Smooth muscle cell (in vitro differentiated cells): ENCODE results near the gene ZBP1. TPM values are rescaled to one million over a fixed set of nuclear protein-coding genes. Genes with fewer than 3 reads are reported as not detected.

Experiments
- DNase-seq: peaks from one replicate; lab custom pipeline; 2025; ENCODE audit not compliant: unreplicated experiment; lab: John Stamatoyannopoulos, UW
- H2AFZ ChIP-seq: fragments of 200-600 bp; sonication (generic); 2 replicates; pipeline ENCODE4 v1.6.0; 2016; ENCODE audit warnings: antibody characterized with exemption, low read depth, mild to moderate bottlenecking
- H3F3A ChIP-seq: fragments of 200-600 bp; sonication (generic); 2 replicates; pipeline ENCODE4 v1.6.0; 2017; ENCODE audit warnings: antibody characterized with exemption, low read depth
- H3K27ac ChIP-seq: fragments of 200-600 bp; sonication (generic); 2 replicates; pipeline ENCODE4 v1.5.1; 2016; ENCODE audit warnings: low read depth, mild to moderate bottlenecking
- H3K27me3 ChIP-seq: fragments of 200-600 bp; sonication (generic); 2 replicates; pipeline ENCODE4 v1.6.1; 2016; ENCODE audit warnings: low read depth, mild to moderate bottlenecking
- H3K36me3 ChIP-seq: fragments of 200-600 bp; sonication (generic); 2 replicates; pipeline ENCODE4 v1.5.1; 2016; ENCODE audit warnings: low read depth
- H3K4me1 ChIP-seq: fragments of 200-600 bp; sonication (generic); 2 replicates; pipeline ENCODE4 v1.5.1; 2016; ENCODE audit warnings: low read depth
- H3K4me2 ChIP-seq: fragments of 200-600 bp; sonication (generic); 2 replicates; pipeline ENCODE4 v1.6.0; 2016; ENCODE audit warnings: mild to moderate bottlenecking
- H3K4me3 ChIP-seq: fragments of 200-600 bp; sonication (generic); 2 replicates; pipeline ENCODE4 v1.5.1; 2016; ENCODE audit warnings: mild to moderate bottlenecking
- H3K79me2 ChIP-seq: fragments of 200-600 bp; sonication (generic); 2 replicates; pipeline ENCODE4 v1.6.0; 2016; ENCODE audit warnings: low read depth, mild to moderate bottlenecking
- H3K9ac ChIP-seq: fragments of 200-600 bp; sonication (generic); 2 replicates; pipeline ENCODE4 v1.6.0; 2016; ENCODE audit warnings: low read depth
- H3K9me3 ChIP-seq: fragments of 200-600 bp; sonication (generic); replicated peaks from 2 replicates; pipeline ENCODE4 v1.5.1; 2016; ENCODE audit warnings: low read depth
- H4K20me1 ChIP-seq: fragments of 200-600 bp; sonication (generic); 2 replicates; pipeline ENCODE4 v1.6.0; 2016; ENCODE audit warnings: low read depth
- WGBS: methylation state at CpG from one replicate; pipeline ENCODE4 v1.1.7; 2016; ENCODE audit warnings: low lambda C conversion rate; 5-methylcytosine and 5-hydroxymethylcytosine counted together
- polyA plus RNA-seq: library from polyadenylated mRNA; unstranded; fragments of >200 nt; fragmentation: Nextera tagmentation; extraction: Ambion mirVana; gene quantifications from 2 replicates; pipeline ENCODE4 v1.2.1, GENCODE V29; 2016
- total RNA-seq: library from RNA; depleted of rRNA; stranded (reverse); fragments of >200 nt; gene quantifications from 2 replicates; pipeline ENCODE4 v1.2.3, GENCODE V29; 2014
- TF ChIP-seq, protein P1 (sequence below): fragments of 200-600 bp; sonication (generic); IDR thresholded peaks from 2 replicates; pipeline ENCODE4 v1.5.1; 2017; ENCODE audit warnings: borderline replicate concordance, mild to moderate bottlenecking, antibody characterized with exemption; ENCODE audit not compliant: insufficient read depth, poor library complexity, severe bottlenecking

Gene ZBP1
- total and polyA plus RNA-seq, 2 experiments from 2014 or later: not detected

DNA sequence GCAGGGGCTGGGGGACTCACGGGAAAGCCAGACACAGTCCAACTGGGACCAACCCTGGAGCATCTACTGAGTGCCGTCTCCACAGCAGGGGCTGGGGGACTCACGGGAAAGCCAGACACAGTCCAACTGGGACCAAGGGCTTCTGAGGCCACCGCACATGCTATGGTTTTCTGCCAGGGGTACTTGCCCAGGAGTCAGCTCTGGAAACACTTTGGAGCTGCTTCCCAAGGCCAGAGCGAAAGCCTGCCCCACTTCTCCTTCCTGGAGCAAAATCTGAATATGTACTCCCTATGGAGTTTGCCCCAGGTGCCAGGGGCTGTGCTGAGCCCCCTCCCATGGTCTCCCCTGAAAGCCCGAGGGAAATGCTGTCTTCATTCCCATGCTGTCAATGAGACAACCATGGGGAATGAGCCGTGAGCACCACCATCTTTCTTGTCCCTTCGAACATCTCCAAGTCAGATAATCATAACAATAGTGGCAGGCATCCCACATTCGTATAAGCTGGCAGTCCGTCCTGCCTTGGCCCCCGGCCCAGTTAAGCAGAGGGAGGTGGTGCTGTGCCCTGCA lies 40.8 kb downstream of the ZBP1 start:
- H3K79me2 ChIP-seq: no peaks in the 10 kb centered on the region
- peaks cover 5% of the 10 kb centered on the region for H3F3A ChIP-seq
- TF ChIP-seq, protein P1, sequence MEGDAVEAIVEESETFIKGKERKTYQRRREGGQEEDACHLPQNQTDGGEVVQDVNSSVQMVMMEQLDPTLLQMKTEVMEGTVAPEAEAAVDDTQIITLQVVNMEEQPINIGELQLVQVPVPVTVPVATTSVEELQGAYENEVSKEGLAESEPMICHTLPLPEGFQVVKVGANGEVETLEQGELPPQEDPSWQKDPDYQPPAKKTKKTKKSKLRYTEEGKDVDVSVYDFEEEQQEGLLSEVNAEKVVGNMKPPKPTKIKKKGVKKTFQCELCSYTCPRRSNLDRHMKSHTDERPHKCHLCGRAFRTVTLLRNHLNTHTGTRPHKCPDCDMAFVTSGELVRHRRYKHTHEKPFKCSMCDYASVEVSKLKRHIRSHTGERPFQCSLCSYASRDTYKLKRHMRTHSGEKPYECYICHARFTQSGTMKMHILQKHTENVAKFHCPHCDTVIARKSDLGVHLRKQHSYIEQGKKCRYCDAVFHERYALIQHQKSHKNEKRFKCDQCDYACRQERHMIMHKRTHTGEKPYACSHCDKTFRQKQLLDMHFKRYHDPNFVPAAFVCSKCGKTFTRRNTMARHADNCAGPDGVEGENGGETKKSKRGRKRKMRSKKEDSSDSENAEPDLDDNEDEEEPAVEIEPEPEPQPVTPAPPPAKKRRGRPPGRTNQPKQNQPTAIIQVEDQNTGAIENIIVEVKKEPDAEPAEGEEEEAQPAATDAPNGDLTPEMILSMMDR: no peak
- no peaks in the 10 kb centered on the region for H4K20me1 ChIP-seq
- H3K4me2 ChIP-seq: no peak overlapping the region
- 83% methylated on average over 11 of the region's 11 CpGs for WGBS
- H3K4me3 ChIP-seq: no peak overlapping the region
- no peak overlapping the region for H3K9ac ChIP-seq
- no peaks in the 10 kb centered on the region for H3K9me3 ChIP-seq
- DNase-seq: no peak
- H2AFZ ChIP-seq: no peak overlapping the region
- H3K36me3 ChIP-seq: no peaks in the 10 kb centered on the region
- no peak overlapping the region for H3K27ac ChIP-seq
- H3K27me3 ChIP-seq: peaks cover 39% of the 10 kb centered on the region
- peaks cover 5% of the 10 kb centered on the region for H3K4me1 ChIP-seq

- Histone ChIP-seq H3K79me2 (no peaks in the 10 kb centered on the region), H4K20me1 (no peaks in the 10 kb centered on the region), H3K4me2 (no peak overlapping the region), H3F3A (peaks cover 5% of the 10 kb centered on the region), H3K4me3 (no peak overlapping the region), H3K4me1 (peaks cover 5% of the 10 kb centered on the region), H2AFZ (no peak overlapping the region), H3K9ac (no peak overlapping the region), H3K36me3 (no peaks in the 10 kb centered on the region), H3K27ac (no peak overlapping the region), H3K9me3 (no peaks in the 10 kb centered on the region), H3K27me3 (peaks cover 47% of the 10 kb centered on the region)
- 91% methylated on average over 10 of the region's 10 CpGs for WGBS
- no peak for DNase-seq
- TF ChIP-seq, protein P1: no peak
Measured at GRCh38 chr20:57578476-57579165, 41.6 kb downstream of the ZBP1 start.

GRCh38 chr20:57577679-57578475 lies 42.3 kb downstream of the ZBP1 start:
- H4K20me1 ChIP-seq: no peaks in the 10 kb centered on the region
- no peaks in the 10 kb centered on the region for H3K9me3 ChIP-seq
- H3K27me3 ChIP-seq: peaks cover 51% of the 10 kb centered on the region
- H2AFZ ChIP-seq: no peak overlapping the region
- H3K27ac ChIP-seq: no peak overlapping the region
- peaks cover 5% of the 10 kb centered on the region for H3K4me1 ChIP-seq
- no peak overlapping the region for H3K9ac ChIP-seq
- peaks cover 5% of the 10 kb centered on the region for H3F3A ChIP-seq
- TF ChIP-seq, protein P1: no peak
- H3K4me2 ChIP-seq: no peak overlapping the region
- 92% methylated on average over 10 of the region's 10 CpGs for WGBS
- H3K36me3 ChIP-seq: no peaks in the 10 kb centered on the region
- no peaks in the 10 kb centered on the region for H3K79me2 ChIP-seq
- no peak overlapping the region for H3K4me3 ChIP-seq
- no peak for DNase-seq
